LNCaP clone FGC (cell line): ENCODE measurements around the gene TNFRSF25.
"Not testable (repeated sequence)": the region's sequence is repeated elsewhere in the genome, so short reads cannot be mapped to it uniquely, and the experiment has no call there.

Experiments
- DNase-seq: peaks from one replicate; pipeline ENCODE4 v3.0.0-alpha.2; 2011; ENCODE audit warnings: low read depth
- H3K4me3 ChIP-seq: 2 replicates; pipeline ENCODE4 v1.5.1; 2011; ENCODE audit warnings: mild to moderate bottlenecking, low read depth, low read length, control low read depth
- CTCF ChIP-seq: IDR thresholded peaks from 2 replicates; pipeline ENCODE4 v1.5.1; 2012; ENCODE audit warnings: mild to moderate bottlenecking; ENCODE audit not compliant: control insufficient read depth, insufficient read depth; ENCODE audit errors: extremely low read depth

TNFRSF25 gene

GRCh38 chr1:6450005-6450450 is 15.9 kb downstream of the TNFRSF25 start:
- no peak for DNase-seq
- H3K4me3 ChIP-seq = no peak overlapping the region
- no peak for TF ChIP-seq CTCF

- no peak for DNase-seq
- H3K4me3 ChIP-seq = no peak overlapping the region
- TF ChIP-seq CTCF = no peak
Observed at GRCh38 chr1:6448749-6449631, 17.0 kb downstream of the TNFRSF25 start.

- DNase-seq = no peak
- H3K4me3 ChIP-seq = no peak overlapping the region
- TF ChIP-seq CTCF = no peak
Observed at GRCh38 chr1:6447818-6448748, 17.9 kb downstream of the TNFRSF25 start.

- no peak for TF ChIP-seq CTCF
- H3K4me3 ChIP-seq = no peak overlapping the region
Observed at GRCh38 chr1:6447016-6447817, 18.8 kb downstream of the TNFRSF25 start.

GRCh38 chr1:6446665-6447015 is 19.3 kb downstream of the TNFRSF25 start:
- no peak overlapping the region for H3K4me3 ChIP-seq
- TF ChIP-seq CTCF = no peak
- DNase-seq = no peak

More at GRCh38 chr1:6447016-6447817, 18.8 kb downstream of the TNFRSF25 start:
- no peak for DNase-seq

- DNase-seq, H3K4me3 ChIP-seq: not testable (repeated sequence)
Observed at GRCh38 chr1:6445929-6446328, 20.0 kb downstream of the TNFRSF25 start.
